Erythroblast (primary cell): ENCODE measurements around the gene FTL.

ENCODE experiments used
- GATA1 ChIP-seq: IDR thresholded peaks from 2 replicates; pipeline ENCODE4 v1.6.1; 2011; ENCODE audit warnings: low read depth, mild to moderate bottlenecking, control low read depth, low read length, moderate library complexity
- POLR2A ChIP-seq: IDR thresholded peaks from 2 replicates; pipeline ENCODE4 v1.6.1; 2011; ENCODE audit warnings: mild to moderate bottlenecking, low read length

GRCh38 chr19:48958006-48958405 is 7.1 kb upstream of the FTL start:
- no peak for TF ChIP-seq POLR2A
- TF ChIP-seq GATA1, result no peak
